Stimulated activated naive CD8-positive, alpha-beta T cell treated with anti-CD3 and anti-CD28 coated beads, Interleukin-15, Interleukin-2, amounts not matched to agents 100 U/mL and 50 U/mL, for 24 hours (primary cell): ENCODE data around the gene RNF135.
"Not testable (repeated sequence)": the region's sequence is repeated elsewhere in the genome, so short reads cannot be mapped to it uniquely, and the experiment has no call there.

Source experiments
- ATAC-seq: fragments of 150-1000 bp; cut with Tn5 transposase; one replicate; pipeline ENCODE4 v1.10.0; 2021
- DNase-seq: peaks from one replicate; pipeline ENCODE4 v3.0.0; 2021

The RNF135 gene

GRCh38 chr17:30970831-30971567 is at the start of gene RNF135:
Gene RNF135 (plus strand): TSS chr17:30971039. CDS start chr17:30971074, 35 bp downstream.
- DNase-seq (peak; percentile 68), ATAC-seq (peak; percentile 84)

GRCh38 chr17:30921544-30922196 is 49.2 kb upstream of the RNF135 start, which contains the start of gene ADAP2:
Gene ADAP2 (plus strand): TSS chr17:30921945. CDS start chr17:30922015, 70 bp downstream.
- peak; percentile 46 for ATAC-seq
- DNase-seq = peak; percentile 14

GRCh38 chr17:30922235-30923030 is 48.4 kb upstream of the RNF135 start:
- peak; percentile 36 for ATAC-seq
- DNase-seq = peak; percentile 11

- DNase-seq (no peak), ATAC-seq (no peak)
Measured at GRCh38 chr17:30924341-30924740, 46.5 kb upstream of the RNF135 start.

GRCh38 chr17:30926516-30926915 is 44.3 kb upstream of the RNF135 start:
- peak; percentile 24 for ATAC-seq
- DNase-seq = no peak

GRCh38 chr17:30927756-30928155 is 43.1 kb upstream of the RNF135 start:
- ATAC-seq = no peak
- no peak for DNase-seq

- ATAC-seq = no peak
- DNase-seq = no peak
Measured at GRCh38 chr17:30928584-30928983, 42.3 kb upstream of the RNF135 start.

- DNase-seq = no peak
- ATAC-seq = no peak
Measured at GRCh38 chr17:30929081-30929633, 41.7 kb upstream of the RNF135 start.

GRCh38 chr17:30929861-30930260 is 41.0 kb upstream of the RNF135 start:
- not testable (repeated sequence) for DNase-seq, ATAC-seq

- DNase-seq = no peak
- ATAC-seq = no peak
Measured at GRCh38 chr17:30930495-30930894, 40.3 kb upstream of the RNF135 start.

- not testable (repeated sequence) for DNase-seq, ATAC-seq
Measured at GRCh38 chr17:30931582-30931981, 39.3 kb upstream of the RNF135 start.

GRCh38 chr17:30933966-30934365 is 36.9 kb upstream of the RNF135 start:
- DNase-seq (no peak), ATAC-seq (no peak)

GRCh38 chr17:30939051-30939689 is 31.7 kb upstream of the RNF135 start:
- no peak for ATAC-seq
- no peak for DNase-seq

- no peak for DNase-seq
- ATAC-seq = no peak
Measured at GRCh38 chr17:30942308-30943079, 28.3 kb upstream of the RNF135 start.

- DNase-seq = no peak
- ATAC-seq = no peak
Measured at GRCh38 chr17:30947796-30948195, 23.0 kb upstream of the RNF135 start.

- ATAC-seq (no peak), DNase-seq (no peak)
Measured at GRCh38 chr17:30950189-30950588, 20.6 kb upstream of the RNF135 start.

- no peak for ATAC-seq
- DNase-seq = no peak
Measured at GRCh38 chr17:30950669-30951399, 20.0 kb upstream of the RNF135 start.

- DNase-seq (no peak), ATAC-seq (no peak)
Measured at GRCh38 chr17:30952638-30953393, 18.0 kb upstream of the RNF135 start.

- ATAC-seq (no peak), DNase-seq (no peak)
Measured at GRCh38 chr17:30954046-30954830, 16.6 kb upstream of the RNF135 start.
